ENCODE results near the gene PRMT3.
"Not testable (repeated sequence)": the region's sequence is repeated elsewhere in the genome, so short reads cannot be mapped to it uniquely, and the experiment has no call there.

PRMT3 gene

DNA sequence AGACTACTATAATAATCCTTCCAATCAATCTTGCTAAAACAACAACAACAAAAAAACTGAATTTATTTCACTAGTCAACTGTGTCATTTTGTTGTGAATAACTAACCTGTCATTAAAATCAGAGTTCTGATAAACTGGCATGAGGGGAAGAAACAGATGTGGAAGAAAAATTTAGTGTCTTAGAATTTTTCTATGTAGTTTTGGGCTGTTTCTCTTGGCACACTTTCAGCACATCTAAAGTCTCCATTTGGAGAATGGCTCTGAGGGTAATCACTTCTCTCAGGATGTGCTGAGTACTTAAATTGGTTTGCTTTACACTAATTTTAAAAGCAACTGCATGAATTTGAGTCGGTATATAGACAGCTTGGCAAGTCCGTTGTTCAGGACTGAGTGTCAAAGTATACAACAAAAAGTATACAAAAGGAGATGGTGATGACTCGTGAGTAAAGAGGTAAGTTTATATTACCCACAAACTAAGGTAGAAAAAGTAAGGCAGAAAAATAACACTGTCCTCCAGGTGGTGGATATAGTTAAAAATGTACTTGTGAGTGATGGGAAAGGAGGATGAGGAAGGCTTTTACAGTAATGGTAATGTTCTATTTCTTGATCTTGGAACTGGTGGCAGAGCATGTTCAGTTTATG is 13.8 kb upstream of the PRMT3 start:
- in situ Hi-C loops (cut with MboI; ENCODE audit: low sequenced_read_pairs), result no loop called here

DNA sequence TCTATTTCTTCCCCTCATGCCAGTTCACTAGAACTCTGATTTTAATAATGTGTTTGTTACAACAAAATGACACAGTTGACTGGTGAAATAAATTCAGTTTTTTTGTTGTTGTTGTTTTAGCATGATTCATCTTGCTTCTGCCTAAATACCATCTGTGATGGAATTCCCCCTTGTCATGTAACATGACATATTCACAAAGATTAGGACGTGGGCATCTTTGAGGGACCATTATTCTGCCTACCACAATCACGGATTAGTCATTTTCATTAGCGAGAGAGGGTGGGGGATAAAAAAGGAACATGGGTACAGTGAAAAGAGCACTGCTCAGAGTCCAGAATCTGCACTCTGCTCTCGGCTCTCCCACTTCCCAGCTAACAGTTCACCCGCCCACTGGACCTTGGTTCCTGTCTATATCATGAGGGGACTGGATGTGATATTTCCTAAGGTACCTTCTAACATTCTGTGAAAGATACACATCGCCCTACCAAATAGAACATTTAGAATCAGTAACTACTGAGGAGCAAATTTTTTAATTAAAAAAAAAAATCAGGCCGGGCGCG is 12.7 kb upstream of the PRMT3 start:
- in situ Hi-C loops (cut with MboI; ENCODE audit: low sequenced_read_pairs), result no loop called here

DNA sequence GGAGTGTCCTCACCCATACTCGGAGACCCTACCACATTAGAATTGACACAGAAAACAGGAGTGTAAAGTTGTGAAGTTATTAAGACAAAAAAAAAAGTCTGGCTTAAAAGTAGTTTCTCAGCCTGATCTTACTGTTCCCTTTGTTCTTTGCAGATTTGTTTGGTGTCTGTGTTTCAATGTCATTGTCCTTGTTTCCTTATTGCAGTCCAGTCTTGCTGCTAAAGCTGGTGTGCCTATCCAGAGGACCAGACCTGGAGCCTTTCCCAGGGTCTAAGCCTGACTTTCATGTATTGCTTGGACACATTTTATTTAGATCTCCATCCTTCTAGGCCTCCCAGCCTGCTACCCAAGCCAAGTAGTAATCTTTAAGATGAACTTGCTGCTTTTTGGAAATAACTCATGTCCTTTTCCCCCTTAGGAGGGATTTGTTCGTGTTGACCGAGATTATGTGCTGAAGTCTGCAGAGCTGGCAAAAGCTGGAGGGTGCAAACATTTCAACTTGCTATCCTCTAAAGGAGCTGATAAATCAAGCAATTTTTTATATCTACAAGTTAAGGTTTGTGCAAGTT is 11.3 kb upstream of the PRMT3 start:
- in situ Hi-C loops (cut with MboI; ENCODE audit: low sequenced_read_pairs), result no loop called here

DNA sequence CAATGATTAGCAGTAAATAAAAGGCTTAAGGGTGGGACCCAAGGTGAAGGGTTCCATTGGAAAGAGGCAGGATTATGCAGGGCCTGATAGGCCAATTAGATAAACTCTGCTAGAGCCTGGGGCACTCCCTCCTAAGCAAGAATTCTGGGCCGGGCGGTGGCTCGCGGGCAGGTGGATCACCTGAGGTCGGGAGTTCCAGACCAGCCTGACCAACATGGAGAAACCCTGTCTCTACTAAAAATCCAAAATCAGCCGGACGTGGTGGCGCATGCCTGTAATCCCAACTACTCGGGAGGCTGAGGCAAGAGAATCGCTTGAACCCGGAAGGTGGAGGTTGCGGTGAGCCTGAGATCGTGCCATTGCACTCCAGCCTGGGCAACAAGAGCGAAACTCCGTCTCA is 1.5 kb upstream of the PRMT3 start:
- in situ Hi-C loops (cut with MboI; ENCODE audit: low sequenced_read_pairs), result not testable (repeated sequence)

DNA sequence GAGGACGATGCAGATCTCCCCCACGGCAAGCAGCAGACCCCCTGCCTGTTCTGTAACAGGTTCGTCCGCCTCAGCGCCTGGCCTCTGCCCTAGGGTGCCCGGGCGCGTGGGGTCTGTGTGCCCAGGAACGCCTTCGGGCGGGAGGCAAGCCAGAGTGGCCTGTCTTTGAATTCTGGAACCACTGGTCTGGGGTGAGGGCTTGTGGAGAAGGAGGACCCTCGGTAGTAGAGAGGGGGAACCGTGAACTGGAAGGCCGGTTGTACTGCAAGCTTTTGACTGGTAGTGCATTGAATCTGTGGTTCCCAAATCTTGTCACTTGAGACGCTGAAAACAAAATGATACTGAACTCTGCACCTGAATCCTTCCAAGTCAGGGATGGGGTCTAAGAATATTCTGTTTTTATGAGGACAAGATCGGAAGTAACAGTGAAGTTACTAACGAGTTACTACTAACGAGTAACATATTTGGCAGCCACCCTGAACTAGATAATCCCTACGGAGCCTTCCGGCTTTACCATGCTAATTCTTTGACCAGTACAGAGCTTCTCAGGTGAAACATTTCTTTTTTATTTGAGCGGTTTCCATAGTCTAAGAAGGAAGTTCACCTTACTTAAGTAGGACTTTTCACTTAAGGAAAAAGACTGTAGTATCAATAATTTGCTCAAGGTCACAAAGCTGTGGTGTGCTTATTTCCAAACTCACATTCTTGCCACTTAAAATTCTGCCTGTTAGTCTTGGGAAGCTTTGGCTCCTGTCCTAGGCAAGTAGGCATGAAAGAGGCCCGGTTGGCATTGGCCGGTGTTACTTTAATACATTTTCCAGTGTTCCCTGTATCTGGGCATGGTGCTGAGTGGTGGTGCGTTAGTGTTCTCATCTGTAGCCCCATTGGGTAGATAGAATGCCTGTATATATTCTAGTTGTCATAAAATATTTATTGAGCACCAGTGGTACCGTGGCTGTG is 860 bp downstream of the PRMT3 start:
- in situ Hi-C loops (cut with MboI; ENCODE audit: low sequenced_read_pairs), result no loop called here

DNA sequence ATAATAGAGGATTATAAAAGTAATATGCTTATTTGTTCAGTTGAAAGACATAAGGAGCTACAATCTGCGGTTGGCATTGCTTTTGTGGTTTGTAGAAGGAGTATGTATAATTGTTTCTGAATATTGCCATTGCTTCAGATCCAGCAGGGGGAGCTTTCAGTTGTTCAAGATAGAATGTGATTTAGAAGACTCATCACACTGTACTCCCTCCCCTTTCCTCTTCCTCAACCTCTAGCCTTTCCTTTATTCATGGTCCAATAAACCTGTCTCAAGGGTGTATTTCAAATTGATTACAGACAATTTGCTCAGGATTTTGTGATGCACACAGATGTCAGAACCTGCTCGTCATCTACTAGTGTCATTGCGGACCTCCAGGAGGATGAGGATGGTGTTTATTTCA is 9.8 kb downstream of the PRMT3 start:
- in situ Hi-C loops (cut with MboI; ENCODE audit: low sequenced_read_pairs), result no loop called here

DNA sequence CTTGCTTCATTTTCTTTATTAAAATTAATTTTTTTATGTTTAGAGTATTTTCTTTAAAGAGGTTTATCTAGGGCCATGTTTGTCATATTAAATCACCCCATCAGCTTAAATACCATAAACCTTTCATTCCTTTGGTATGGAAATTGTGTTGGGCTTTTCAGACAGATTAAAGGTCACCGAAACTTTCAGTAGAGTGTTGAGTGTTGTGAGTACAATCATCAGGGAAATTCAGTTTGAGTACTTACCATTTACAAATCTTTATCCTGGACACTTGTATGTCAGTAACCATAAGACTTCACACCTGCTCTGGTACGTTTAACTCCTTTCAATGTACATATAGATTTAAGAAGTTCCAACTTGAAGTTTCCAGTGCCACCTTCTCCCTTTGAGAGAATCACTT is 12.0 kb downstream of the PRMT3 start:
- in situ Hi-C loops (cut with MboI; ENCODE audit: low sequenced_read_pairs), result no loop called here

DNA sequence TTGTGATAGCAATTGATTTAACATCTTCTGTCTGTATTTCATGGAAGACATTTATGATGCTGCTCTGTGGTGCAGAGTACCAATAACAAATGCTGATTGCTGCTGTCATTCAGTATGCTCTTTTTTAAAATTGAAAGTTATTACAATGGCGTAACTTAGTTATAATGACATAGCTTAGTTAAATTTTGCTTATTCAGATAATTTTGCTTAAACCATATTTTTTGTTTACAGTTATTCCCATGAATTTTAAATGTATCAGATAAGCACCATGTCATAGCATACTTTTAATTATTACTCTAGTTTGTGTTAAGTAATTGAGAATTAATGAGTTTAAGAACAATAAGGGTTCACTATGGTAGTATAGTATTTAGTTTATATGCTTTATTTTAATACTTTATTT is 15.5 kb downstream of the PRMT3 start:
- in situ Hi-C loops (cut with MboI; ENCODE audit: low sequenced_read_pairs), result no loop called here

DNA sequence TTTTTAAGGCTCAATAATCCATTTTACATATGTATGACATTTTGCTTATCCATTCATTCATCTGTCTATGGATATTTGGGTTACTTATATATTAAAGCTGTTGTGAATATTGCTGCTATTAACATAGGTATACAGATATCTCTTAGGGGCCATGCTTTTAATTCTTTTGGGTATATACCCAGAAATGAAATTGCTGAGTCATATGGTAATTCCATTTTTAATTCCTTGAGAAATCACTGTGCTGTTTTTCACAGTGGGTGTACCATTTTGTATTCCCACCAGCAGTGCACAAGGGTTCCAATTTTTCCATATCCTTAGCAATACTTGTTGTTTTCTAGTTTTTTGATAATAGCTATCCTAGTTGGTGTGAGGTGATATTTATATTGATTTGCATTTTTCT is 19.0 kb downstream of the PRMT3 start:
- in situ Hi-C loops (cut with MboI; ENCODE audit: low sequenced_read_pairs), result no loop called here

DNA sequence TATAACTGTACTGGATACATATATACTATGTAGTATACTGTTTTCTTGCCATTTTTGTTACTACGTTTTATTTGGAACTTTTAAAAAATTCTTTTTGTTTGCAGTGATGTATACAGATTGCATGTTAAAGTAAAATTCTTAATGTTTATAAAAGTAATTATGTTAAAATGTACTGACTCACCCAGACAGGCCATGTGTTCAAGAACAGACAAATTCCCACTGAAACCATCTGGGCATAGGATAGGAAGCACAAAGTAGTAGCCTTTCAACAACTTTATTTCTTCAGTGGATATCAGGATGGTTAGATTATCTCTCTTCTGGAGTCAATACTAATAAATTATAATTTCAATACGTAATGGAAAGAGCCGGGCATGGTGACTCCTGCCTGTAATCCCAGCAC is 19.8 kb downstream of the PRMT3 start:
- in situ Hi-C loops (cut with MboI; ENCODE audit: low sequenced_read_pairs), result no loop called here

DNA sequence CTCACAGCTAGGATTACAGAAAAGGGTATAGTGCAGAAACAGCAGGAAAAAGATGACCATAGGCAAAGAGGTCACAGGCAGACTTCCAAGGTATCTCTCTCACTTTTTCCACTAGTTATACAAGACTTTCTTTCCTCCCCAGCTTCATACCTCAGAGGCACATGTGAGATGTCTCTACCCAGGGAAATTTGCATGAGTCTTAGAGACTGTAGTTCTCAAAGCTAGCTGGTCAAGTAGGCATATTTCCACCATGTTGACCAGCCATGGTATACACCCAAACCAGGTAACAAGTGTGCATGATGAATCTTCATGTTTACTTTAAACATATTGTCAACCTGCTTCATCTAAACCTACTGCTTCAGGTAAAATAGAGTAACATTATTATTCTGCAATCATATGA is 27.9 kb downstream of the PRMT3 start:
- in situ Hi-C loops (cut with MboI; ENCODE audit: low sequenced_read_pairs), result no loop called here

DNA sequence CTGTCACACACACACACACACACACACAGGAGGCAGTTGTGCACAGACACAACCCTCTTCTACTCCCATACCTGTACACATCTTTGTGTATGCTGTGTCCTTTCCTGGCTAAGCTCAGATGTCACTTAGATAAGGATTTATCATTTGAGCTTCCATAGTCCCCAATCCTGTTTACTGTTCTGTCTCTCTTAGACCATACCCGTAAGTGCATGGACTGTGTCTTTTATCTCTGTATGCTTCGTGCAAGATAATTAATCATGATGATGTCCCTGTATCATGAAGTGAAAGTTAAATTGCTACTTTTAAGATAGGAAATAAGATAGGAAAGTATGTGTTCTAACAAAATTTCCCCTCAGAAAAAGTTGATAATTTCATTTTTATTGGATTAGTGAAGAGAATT is 30.3 kb downstream of the PRMT3 start:
- in situ Hi-C loops (cut with MboI; ENCODE audit: low sequenced_read_pairs), result no loop called here

DNA sequence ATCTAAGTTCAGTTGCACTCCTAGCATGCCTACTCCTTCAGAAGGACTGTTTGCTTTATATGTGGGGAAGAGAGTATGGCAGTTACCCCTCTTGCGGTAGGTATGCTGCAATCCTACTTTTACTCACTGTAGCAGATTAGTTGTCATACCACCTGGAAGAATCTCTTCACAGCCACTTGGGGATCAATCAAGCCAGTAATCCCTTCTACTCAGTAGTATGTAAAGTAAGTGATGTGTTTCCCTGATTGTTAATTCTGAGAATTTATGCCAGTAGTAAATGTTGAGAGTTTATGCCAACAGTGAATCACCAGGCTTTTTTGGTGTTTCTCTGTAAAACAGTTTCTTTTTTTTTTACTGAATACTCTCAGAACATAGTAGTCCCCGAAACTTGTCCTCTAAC is 34.4 kb downstream of the PRMT3 start:
- in situ Hi-C loops (cut with MboI; ENCODE audit: low sequenced_read_pairs), result no loop called here

DNA sequence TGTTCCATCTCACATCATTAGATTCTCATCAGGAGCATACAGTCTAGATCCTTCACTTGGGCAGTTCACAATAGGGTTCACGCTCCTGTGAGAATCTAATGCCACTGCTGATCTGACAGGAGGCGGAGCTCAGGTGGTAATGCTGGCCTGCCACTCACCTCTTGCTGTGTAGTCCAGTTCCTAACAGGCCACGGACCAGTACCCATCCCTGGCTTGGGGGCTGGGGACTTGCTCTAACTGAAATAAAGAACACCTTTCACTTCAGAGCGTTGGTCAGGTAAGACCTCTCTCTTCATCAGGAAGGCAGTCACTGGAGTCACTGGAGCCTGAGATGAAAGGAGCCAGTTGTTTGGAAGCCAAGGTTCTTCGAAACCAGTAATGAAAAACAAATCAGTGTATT is 41.7 kb downstream of the PRMT3 start:
- in situ Hi-C loops (cut with MboI; ENCODE audit: low sequenced_read_pairs), result no loop called here

DNA sequence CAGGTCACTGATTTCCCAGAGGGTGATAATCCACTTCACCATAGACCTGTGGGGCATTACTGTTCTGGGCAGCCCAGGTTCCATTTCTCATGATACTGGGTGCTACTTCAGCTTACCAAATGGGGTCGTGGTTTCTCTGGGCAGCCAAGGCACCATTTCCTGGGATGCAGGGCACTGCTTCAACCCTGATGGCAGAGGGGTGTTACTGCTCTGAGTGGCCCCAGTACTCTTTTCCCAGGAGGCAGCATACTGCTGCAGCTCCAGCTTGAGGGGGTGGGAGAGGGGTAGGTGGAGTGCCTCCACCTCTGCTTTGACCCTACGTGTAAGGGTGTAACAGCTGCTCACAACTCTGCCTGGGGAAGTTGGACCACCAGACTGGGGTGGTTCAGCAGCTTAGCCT is 51.1 kb downstream of the PRMT3 start:
- in situ Hi-C loops (cut with MboI; ENCODE audit: low sequenced_read_pairs), result no loop called here

DNA sequence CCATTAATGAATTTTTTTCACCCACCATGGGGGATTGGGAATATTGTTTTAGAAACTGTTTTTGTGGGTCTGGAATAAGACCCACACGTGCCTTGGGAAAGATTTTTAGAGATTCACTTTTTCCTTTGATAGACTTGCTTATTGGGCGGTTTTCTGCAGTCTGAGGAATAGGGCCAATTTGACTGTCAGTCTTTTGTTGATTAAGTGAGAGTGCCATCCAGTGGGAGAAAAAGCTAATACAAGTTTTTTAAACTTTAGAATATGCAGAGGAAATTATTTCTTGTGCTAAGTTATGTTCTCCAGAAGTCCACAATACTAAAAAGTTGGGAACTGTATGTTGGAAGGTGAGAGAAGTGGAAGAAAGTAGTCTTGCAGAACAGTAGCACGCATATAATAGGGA is 56.1 kb downstream of the PRMT3 start:
- in situ Hi-C loops (cut with MboI; ENCODE audit: low sequenced_read_pairs), result no loop called here

DNA sequence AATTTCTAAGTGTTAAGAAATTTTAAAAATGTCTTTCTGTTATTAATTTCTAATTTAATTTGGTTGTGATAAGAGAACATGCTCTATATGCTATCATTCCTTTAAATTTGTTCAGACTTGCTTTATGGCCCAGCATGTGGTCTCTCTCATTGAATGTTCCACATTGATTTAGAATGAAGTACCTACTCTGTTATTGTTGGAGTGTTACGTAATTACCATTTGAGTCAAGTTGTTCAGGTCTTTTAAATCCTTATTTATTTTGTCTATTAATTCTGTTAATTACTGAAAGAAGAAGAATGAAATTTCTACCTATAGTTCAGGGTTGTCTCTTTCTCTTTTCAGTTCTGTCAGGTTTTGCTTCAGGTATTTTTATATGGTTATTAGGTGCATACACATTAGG is 57.0 kb downstream of the PRMT3 start:
- in situ Hi-C loops (cut with MboI; ENCODE audit: low sequenced_read_pairs), result no loop called here

DNA sequence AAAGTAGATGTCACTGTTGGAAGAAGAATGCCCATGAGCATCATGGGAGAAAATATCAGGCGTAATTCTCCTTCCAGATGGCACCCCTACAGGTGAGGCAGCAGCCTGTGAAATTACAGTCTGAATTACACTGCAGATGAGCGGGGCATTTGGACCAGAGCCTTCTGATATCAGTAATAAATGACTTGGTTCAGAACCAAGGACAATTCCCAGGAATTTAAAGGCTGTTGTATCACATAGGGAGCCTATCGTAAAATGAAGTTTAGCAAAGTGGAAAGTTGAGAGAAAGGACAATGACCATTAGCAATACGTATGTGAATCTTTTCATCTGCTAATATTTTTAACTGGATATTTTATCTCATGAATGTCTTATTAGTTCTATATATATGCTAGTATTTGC is 61.3 kb downstream of the PRMT3 start:
- in situ Hi-C loops (cut with MboI; ENCODE audit: low sequenced_read_pairs), result no loop called here

DNA sequence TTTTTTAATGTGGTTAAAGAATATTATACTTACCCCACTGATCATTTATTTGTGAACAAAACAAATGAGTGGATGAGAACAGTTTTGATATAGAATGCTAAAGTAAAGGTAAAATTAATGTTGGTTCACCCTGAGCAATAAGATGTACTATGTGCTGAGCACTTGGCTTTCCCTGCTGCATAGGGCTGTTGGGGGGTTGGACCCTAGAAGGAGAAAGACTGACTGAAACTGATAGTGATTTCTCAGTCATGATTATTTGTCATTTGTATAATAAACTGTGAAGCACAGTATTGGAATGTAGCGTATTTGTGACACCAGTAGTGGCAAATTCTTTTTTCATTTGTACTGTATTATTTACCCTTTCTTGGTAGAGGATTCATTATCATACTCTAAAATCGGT is 63.3 kb downstream of the PRMT3 start:
- in situ Hi-C loops (cut with MboI; ENCODE audit: low sequenced_read_pairs), result no loop called here

DNA sequence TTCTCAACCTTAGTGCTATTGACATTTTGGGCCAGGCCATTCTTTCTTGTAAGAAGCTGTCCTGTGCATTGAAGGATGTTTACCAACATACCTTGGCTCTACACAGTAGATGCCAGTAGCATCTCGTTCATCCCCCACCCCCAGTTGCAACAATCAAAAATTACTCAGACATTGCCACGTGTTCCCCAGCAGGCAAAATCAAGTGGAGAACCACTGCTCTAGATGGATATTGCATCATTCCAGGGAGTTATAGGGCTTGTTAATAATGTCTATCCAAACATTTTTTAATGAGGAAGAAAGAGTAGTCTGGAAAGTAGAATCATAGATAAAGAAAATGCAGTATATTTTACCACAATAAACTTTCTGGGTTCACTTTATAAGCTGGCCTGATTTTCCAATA is 64.1 kb downstream of the PRMT3 start:
- in situ Hi-C loops (cut with MboI; ENCODE audit: low sequenced_read_pairs), result no loop called here

DNA sequence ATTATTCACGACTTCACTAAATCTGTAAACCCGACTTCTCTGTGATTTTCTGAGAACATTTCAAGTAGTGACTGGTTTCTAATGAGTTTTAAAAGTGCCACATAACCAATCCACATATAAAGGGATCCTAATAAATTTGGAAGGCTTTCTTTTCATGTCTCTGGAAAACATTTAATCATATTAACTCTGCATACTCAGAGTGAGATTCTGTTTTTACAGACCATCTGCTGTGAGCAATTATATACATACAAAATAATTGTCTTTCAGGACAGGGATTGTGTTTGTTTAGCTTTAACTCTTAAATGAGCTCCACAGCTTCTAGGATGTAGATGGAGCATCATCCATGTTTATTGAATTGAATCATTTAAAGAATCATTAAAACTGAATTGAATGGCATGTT is 65.1 kb downstream of the PRMT3 start:
- in situ Hi-C loops (cut with MboI; ENCODE audit: low sequenced_read_pairs), result no loop called here
